Psoas muscle (tissue), 8 donors: Measurements from ENCODE around the gene KLHL30. TPM values are rescaled to one million over a fixed set of nuclear protein-coding genes. Genes with fewer than 3 reads are reported as not detected.

ENCODE experiments used
- ATAC-seq, 4 donors: fragments of 200-7000 bp; cut with Tn5 transposase; one replicate each; pipeline ENCODE4 v1.9.1; 2020; ENCODE audit warnings: moderate library complexity in 3 of 4, mild to moderate bottlenecking in 2 of 4
- DNase-seq, 2 donors: peaks; one replicate each; pipeline ENCODE4 v3.0.0-alpha.2; 2020
- H3K27ac ChIP-seq: fragments of 200-600 bp; one replicate; pipeline ENCODE4 v1.8.0; 2022
- H3K27me3 ChIP-seq, 3 donors: fragments of 200-600 bp in 1 of 3; one replicate each; pipeline versions ENCODE4 v1.6.1 to v1.8.0; 2013 to 2022; ENCODE audit warnings: low read length in 2 of 3, mild to moderate bottlenecking in 2 of 3, moderate library complexity in 1 of 3; ENCODE audit not compliant: insufficient read depth in 3 of 3
- H3K36me3 ChIP-seq, 2 donors: fragments of 200-600 bp in 1 of 2; one replicate each; pipeline versions ENCODE4 v1.6.1 to v1.8.0; 2013 to 2022; ENCODE audit warnings: low read depth in 1 of 2, mild to moderate bottlenecking in 1 of 2, moderate library complexity in 1 of 2; ENCODE audit not compliant: insufficient read depth in 1 of 2
- H3K4me1 ChIP-seq: fragments of 200-600 bp; one replicate; pipeline ENCODE4 v1.8.0; 2022
- H3K4me3 ChIP-seq: fragments of 200-600 bp; one replicate; pipeline ENCODE4 v1.8.0; 2022; ENCODE audit warnings: mild to moderate bottlenecking
- H3K9me3 ChIP-seq: fragments of 200-600 bp; one replicate; pipeline ENCODE4 v1.8.0; 2022
- CTCF ChIP-seq: fragments of 200-600 bp; IDR thresholded peaks from one replicate; pipeline ENCODE4 v1.8.0; 2022; ENCODE audit warnings: antibody characterized with exemption
- WGBS, 3 donors: extraction: QIAGEN DNeasy Blood & Tissue Kit; methylation state at CpG; one replicate each; pipeline versions ENCODE4 v1.1.6 to v1.1.7; 2013; 5-methylcytosine and 5-hydroxymethylcytosine counted together
- intact Hi-C, 2 donors: fragments of 100-400 bp; cut with DNase I; formaldehyde crosslinking; loops; one replicate each; pipeline versions ENCODE4 v1.11.0 to v1.14.2; 2022
- polyA plus RNA-seq, 3 donors: library from polyadenylated mRNA; stranded (reverse); fragments of 200-250 nt; gene quantifications; one replicate each; pipeline ENCODE4 v1.2.3, GENCODE V29; 2013
- total RNA-seq, 4 donors: library from RNA; stranded (reverse); fragmentation: NEBNext Ultra II Directional in 2 of 4; extraction: Animal tissue kit (Norgen Biotek cat#: 25700) in 2 of 4; gene quantifications; one replicate each; pipeline versions ENCODE4 v1.2.1 to v1.2.4, GENCODE V29; 2021 to 2023
- donor health status: healthy with polysubstance abuse.
- donor health status: DM: no; HTN: no; CAD: no; lungs with moderate emphysema.
- donor health status: Bipolar disorder and iron deficiency.
- donor health status: healthy.
- donor health status: DM: yes; HTN: yes; CAD: no.
- donor health status: DM: no; HTN: no; CAD: no.
- donor health status: DM: no; HTN: no; CAD: no.
- donor health status: DM: yes; HTN: yes; CAD: no.

KLHL30 gene
- total and polyA plus RNA-seq, 7 donors = 67.7 to 175 (median 121) TPM

GRCh38 chr2:238155761-238156694, 17.6 kb downstream of the KLHL30 start:
- 58 to 66% (median 60%) methylated on average over 18 of the region's 18 CpGs for WGBS, 3 donors
- H3K27ac ChIP-seq = peak overlapping the region; percentile 69
- TF ChIP-seq CTCF = no peak
- H3K27me3 ChIP-seq = peaks cover 0 to 21% (median 5%) of the 10 kb centered on the region in 3 donors
- H3K9me3 ChIP-seq = no peaks in the 10 kb centered on the region
- H3K4me3 ChIP-seq = no peak overlapping the region
- DNase-seq (peak; percentile 19 to 49), ATAC-seq (peak in 3 of 4 donors; percentile 2 to 3 (median 2))
- intact Hi-C loops = no loop called here
- peaks cover 3 to 7% of the 10 kb centered on the region in 2 donors for H3K36me3 ChIP-seq
- peaks cover 47% of the 10 kb centered on the region for H3K4me1 ChIP-seq

DNA sequence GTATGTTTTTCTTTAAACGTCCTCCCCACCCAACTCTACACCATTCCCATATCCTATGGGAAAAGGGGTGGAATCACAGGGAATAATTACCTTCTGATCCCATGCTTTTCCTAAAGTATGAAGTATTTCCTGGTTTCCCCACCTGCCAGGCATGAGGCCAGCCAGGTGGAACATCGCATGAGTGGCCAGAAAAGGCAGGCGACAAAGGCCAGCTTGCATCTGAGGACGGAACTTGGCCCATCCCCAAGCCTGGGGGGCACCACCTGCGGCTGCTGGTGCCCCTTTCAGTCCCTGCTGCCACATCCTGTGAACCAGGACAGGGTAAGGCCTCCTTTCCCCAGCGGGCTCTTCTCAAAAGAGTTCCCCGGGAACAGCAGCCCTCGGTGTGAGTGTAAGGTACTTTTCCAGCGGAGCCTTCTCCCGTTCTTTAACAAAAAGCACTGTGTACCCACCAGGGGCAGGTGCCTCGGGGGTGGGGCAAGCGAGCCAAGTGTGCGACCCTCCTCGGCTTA, 19.1 kb downstream of the KLHL30 start:
- no peaks in the 10 kb centered on the region for H3K9me3 ChIP-seq
- H3K36me3 ChIP-seq = no peaks in the 10 kb centered on the region
- ATAC-seq = peak in 2 of 4 donors; percentile 0
- H3K27ac ChIP-seq = peak overlapping the region; percentile 16
- intact Hi-C loops = no loop called here
- WGBS, 3 donors = 64 to 72% (median 71%) methylated on average over 14 of the region's 14 CpGs
- TF ChIP-seq CTCF = no peak
- peaks cover 38% of the 10 kb centered on the region for H3K4me1 ChIP-seq
- peak in 1 of 2 donors; percentile 54 for DNase-seq
- no peak overlapping the region for H3K4me3 ChIP-seq
- H3K27me3 ChIP-seq = peaks cover 0 to 21% (median 5%) of the 10 kb centered on the region in 3 donors

- no peak for TF ChIP-seq CTCF
- H3K27me3 ChIP-seq = peaks cover 0 to 21% (median 5%) of the 10 kb centered on the region in 3 donors
- H3K4me1 ChIP-seq = peaks cover 33% of the 10 kb centered on the region
- H3K9me3 ChIP-seq = no peaks in the 10 kb centered on the region
- no peaks in the 10 kb centered on the region for H3K36me3 ChIP-seq
- intact Hi-C loops = no loop called here
- H3K4me3 ChIP-seq = no peak overlapping the region
- 49 to 57% (median 57%) methylated on average over 21 of the region's 21 CpGs for WGBS, 3 donors
- ATAC-seq (peak in 2 of 4 donors; percentile 3), DNase-seq (peak in 1 of 2 donors; percentile 17)
- peak overlapping the region; percentile 16 for H3K27ac ChIP-seq
Observed at GRCh38 chr2:238158018-238158508, 19.6 kb downstream of the KLHL30 start.

GRCh38 chr2:238158509-238159070, 20.1 kb downstream of the KLHL30 start, which contains the start of gene ERFE:
ERFE (plus strand) TSS chr2:238158970; CDS start chr2:238159008, 38 bp downstream.
- peak within 1 kb of the TSS; percentile 16 for H3K27ac ChIP-seq
- peaks cover 0 to 21% (median 5%) of the 10 kb centered on the region in 3 donors for H3K27me3 ChIP-seq
- peak; percentile 49 for TF ChIP-seq CTCF
- H3K4me3 ChIP-seq = peak within 1 kb of the TSS; percentile 49
- DNase-seq (peak; percentile 43 to 77), ATAC-seq (peak; percentile 29 to 42 (median 31))
- intact Hi-C loops = no loop called here
- 7 to 17% (median 8%) methylated on average over 15 to 58 of the region's 61 CpGs for WGBS, 3 donors
- H3K4me1 ChIP-seq = peaks cover 28% of the 10 kb centered on the region
- no peaks in the 10 kb centered on the region for H3K36me3 ChIP-seq
- H3K9me3 ChIP-seq = no peaks in the 10 kb centered on the region
